Stomach smooth muscle (tissue), 2 donors: Measurements from ENCODE around the gene CELA2B.
"Not testable (repeated sequence)": the region's sequence is repeated elsewhere in the genome, so short reads cannot be mapped to it uniquely, and the experiment has no call there.

ENCODE experiments used
- H3K27ac ChIP-seq: one replicate; pipeline ENCODE4 v1.7.0; 2013; ENCODE audit warnings: mild to moderate bottlenecking, low read length, inconsistent platforms
- H3K27me3 ChIP-seq, 2 donors: one replicate each; pipeline ENCODE4 v1.7.0; 2013; ENCODE audit warnings: low read length in 2 of 2; ENCODE audit not compliant: insufficient read depth in 2 of 2, control insufficient read depth in 1 of 2
- H3K36me3 ChIP-seq, 2 donors: one replicate each; pipeline ENCODE4 v1.7.0; 2013; ENCODE audit warnings: low read length in 2 of 2; ENCODE audit not compliant: control insufficient read depth in 2 of 2, insufficient read depth in 2 of 2
- H3K4me1 ChIP-seq: one replicate; pipeline ENCODE4 v1.7.0; 2013; ENCODE audit warnings: low read length; ENCODE audit not compliant: control insufficient read depth, insufficient read depth
- H3K4me3 ChIP-seq, 2 donors: one replicate each; pipeline ENCODE4 v1.7.0; 2013; ENCODE audit warnings: low read length in 2 of 2
- H3K9ac ChIP-seq, 2 donors: one replicate each; pipeline ENCODE4 v1.7.0; 2013; ENCODE audit warnings: low read length in 2 of 2, mild to moderate bottlenecking in 1 of 2
- H3K9me3 ChIP-seq, 2 donors: one replicate each; pipeline ENCODE4 v1.7.0; 2013; ENCODE audit warnings: low read length in 2 of 2; ENCODE audit not compliant: control insufficient read depth in 2 of 2
- donor health status: healthy.
- donor health status: Pancreatic carcinoma.

CELA2B gene

GRCh38 chr1:15519625-15520024, 43.7 kb downstream of the CELA2B start:
- Histone ChIP-seq H3K27me3 (no peaks in the 10 kb centered on the region), H3K36me3 (peaks cover 4 to 18% of the 10 kb centered on the region in 2 donors), H3K9me3 (no peaks in the 10 kb centered on the region), H3K9ac (no peak overlapping the region), H3K4me3 (no peak overlapping the region), H3K4me1 (peaks cover 9% of the 10 kb centered on the region), H3K27ac (no peak overlapping the region)

- Histone ChIP-seq H3K4me1 (peaks cover 18% of the 10 kb centered on the region), H3K36me3 (peaks cover 4 to 18% of the 10 kb centered on the region in 2 donors)
- H3K27ac ChIP-seq, H3K4me3 ChIP-seq, H3K9me3 ChIP-seq, H3K9ac ChIP-seq, H3K27me3 ChIP-seq: not testable (repeated sequence)
These were observed 45.5 kb downstream of the CELA2B start for GRCh38 chr1:15521206-15521906.

GRCh38 chr1:15522551-15522950, 46.6 kb downstream of the CELA2B start:
- Histone ChIP-seq H3K27ac (no peak overlapping the region), H3K9ac (no peak overlapping the region), H3K27me3 (no peaks in the 10 kb centered on the region), H3K9me3 (no peaks in the 10 kb centered on the region), H3K4me3 (peak overlapping the region in 1 of 2 donors; percentile 15), H3K4me1 (peaks cover 20% of the 10 kb centered on the region), H3K36me3 (peaks cover under 1 to 8% of the 10 kb centered on the region in 2 donors)

GRCh38 chr1:15523104-15524020, 47.5 kb downstream of the CELA2B start:
- Histone ChIP-seq H3K36me3 (peaks cover 0 to 3% of the 10 kb centered on the region in 2 donors), H3K4me1 (peaks cover 21% of the 10 kb centered on the region), H3K9ac (peak overlapping the region; percentile 67 to 74), H3K27ac (peak overlapping the region; percentile 82), H3K9me3 (no peaks in the 10 kb centered on the region), H3K4me3 (peak overlapping the region; percentile 75 to 77), H3K27me3 (no peaks in the 10 kb centered on the region)

- peak within 1 kb of the TSS; percentile 94 for H3K27ac ChIP-seq
- no peaks in the 10 kb centered on the region for H3K27me3 ChIP-seq
- peaks cover 21% of the 10 kb centered on the region for H3K4me1 ChIP-seq
- no peaks in the 10 kb centered on the region for H3K9me3 ChIP-seq
- peaks cover 0 to 3% of the 10 kb centered on the region in 2 donors for H3K36me3 ChIP-seq
- peak within 1 kb of the TSS; percentile 75 to 80 for H3K4me3 ChIP-seq
- peak within 1 kb of the TSS; percentile 67 to 89 for H3K9ac ChIP-seq
These were observed 48.0 kb downstream of the CELA2B start, which contains the start of gene CASP9 for GRCh38 chr1:15524021-15524282. Gene CASP9, minus strand, starts transcription at chr1:15524215. Its CDS starts 15 bp downstream, at chr1:15524200.

GRCh38 chr1:15524283-15525049, 48.6 kb downstream of the CELA2B start:
- Histone ChIP-seq H3K36me3 (peaks cover 0 to 2% of the 10 kb centered on the region in 2 donors), H3K4me1 (peaks cover 21% of the 10 kb centered on the region), H3K27me3 (no peaks in the 10 kb centered on the region), H3K4me3 (peak overlapping the region; percentile 75 to 78), H3K27ac (peak overlapping the region; percentile 94), H3K9ac (peak overlapping the region; percentile 67 to 89), H3K9me3 (no peaks in the 10 kb centered on the region)

GRCh38 chr1:15525050-15526020, 49.4 kb downstream of the CELA2B start:
- Histone ChIP-seq H3K27ac (peak overlapping the region; percentile 94), H3K4me3 (peak overlapping the region; percentile 73 to 80), H3K36me3 (no peaks in the 10 kb centered on the region), H3K9ac (peak overlapping the region; percentile 53 to 80), H3K27me3 (no peaks in the 10 kb centered on the region), H3K4me1 (peaks cover 21% of the 10 kb centered on the region), H3K9me3 (no peaks in the 10 kb centered on the region)

GRCh38 chr1:15526021-15526489, 50.2 kb downstream of the CELA2B start:
- H3K4me3 ChIP-seq: peak overlapping the region; percentile 68 to 76

GRCh38 chr1:15526490-15527339, 50.8 kb downstream of the CELA2B start, which contains the start of gene DNAJC16:
Gene DNAJC16, plus strand, starts transcription at chr1:15526848. Its CDS starts 2,258 bp downstream, at chr1:15529106.
- Histone ChIP-seq H3K36me3 (no peaks in the 10 kb centered on the region), H3K27me3 (no peaks in the 10 kb centered on the region), H3K9ac (peak within 1 kb of the TSS; percentile 84 to 86), H3K27ac (peak within 1 kb of the TSS; percentile 94), H3K4me3 (peak within 1 kb of the TSS; percentile 68 to 80), H3K4me1 (peaks cover 21% of the 10 kb centered on the region), H3K9me3 (no peaks in the 10 kb centered on the region)

More at GRCh38 chr1:15526021-15526489, 50.2 kb downstream of the CELA2B start:
- H3K4me1 ChIP-seq: peaks cover 21% of the 10 kb centered on the region
- peak overlapping the region; percentile 3 to 53 for H3K9ac ChIP-seq
- no peaks in the 10 kb centered on the region for H3K27me3 ChIP-seq
- H3K9me3 ChIP-seq: no peaks in the 10 kb centered on the region
- H3K27ac ChIP-seq: peak overlapping the region; percentile 94
- no peaks in the 10 kb centered on the region for H3K36me3 ChIP-seq
